ENCODE measurements around the gene TOMM5.

The TOMM5 gene

GRCh38 chr9:37575001-37575400 is 17.4 kb downstream of the TOMM5 start:
- H3K79me2 ChIP-seq (ENCODE audit: insufficient read depth, low read length) = peaks cover 24% of the 10 kb centered on the region; the same call in 1 of the 2 replicates
- H3K4me2 ChIP-seq (ENCODE audit: low read depth, low read length, poor library complexity, severe bottlenecking) = peak overlapping the region; percentile 67
- H3K36me3 ChIP-seq (ENCODE audit: low read length) = no peaks in the 10 kb centered on the region
- TF ChIP-seq CTCF (IDR thresholded peaks at IDR 0.05; ENCODE audit: insufficient read depth, low read length, poor library complexity, severe bottlenecking) (no peak), EZH2phosphoT487 (conservative IDR thresholded peaks at IDR 0.05; ENCODE audit: low read length) (no peak)
- H3K9me3 ChIP-seq (ENCODE audit: insufficient read depth, low read length) = no peaks in the 10 kb centered on the region
- no peak overlapping the region for H2AFZ ChIP-seq (ENCODE audit: low read depth, low read length, severe bottlenecking)
- H3K27me3 ChIP-seq (ENCODE audit: low read length) = no peaks in the 10 kb centered on the region
- peaks cover 16% of the 10 kb centered on the region; the same call in 1 of the 2 replicates for H3F3A ChIP-seq (ENCODE audit: insufficient read depth)
- H3K9me2 ChIP-seq (replicated peaks; ENCODE audit: insufficient read depth, low read length) = no peaks in the 10 kb centered on the region
- H3K9ac ChIP-seq (ENCODE audit: low read length) = peak overlapping the region; percentile 61; the same call in 1 of the 2 replicates
- H3K4me3 ChIP-seq (ENCODE audit: insufficient read depth, low read length, poor library complexity, severe bottlenecking) = no peak overlapping the region
- H3K27ac ChIP-seq (ENCODE audit: low read depth, low read length) = peak overlapping the region; percentile 66
- 0 out of 2 replicates have a peak, but pooled peaks cover 5% of the 10 kb centered on the region for H4K20me1 ChIP-seq (ENCODE audit: low read depth, low read length)

DNA sequence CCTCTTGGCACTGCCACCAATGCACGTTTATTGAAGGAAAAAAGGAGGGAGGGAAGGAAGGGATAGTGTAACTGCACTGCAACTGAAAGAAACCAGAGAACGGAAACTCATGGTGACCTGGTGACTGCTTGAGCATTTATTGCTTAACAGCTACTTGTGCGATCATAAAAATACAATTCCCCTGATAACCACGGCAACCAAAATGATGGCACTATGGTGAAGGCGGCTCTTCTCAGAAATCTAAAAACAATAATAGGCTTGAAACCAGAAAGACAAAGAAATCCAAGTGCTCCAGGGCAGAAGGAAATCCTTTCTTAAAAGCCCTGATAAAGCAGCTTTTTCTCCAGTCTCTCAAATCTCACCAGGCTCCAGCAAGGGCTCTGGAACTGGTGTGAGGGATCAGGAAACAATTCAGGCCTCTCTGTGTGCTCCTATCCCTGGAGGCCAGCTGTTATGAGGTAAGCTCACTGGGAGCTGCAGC is 18.1 kb downstream of the TOMM5 start:
- Histone ChIP-seq H4K20me1 (ENCODE audit: low read depth, low read length) (0 out of 2 replicates have a peak, but pooled peaks cover 5% of the 10 kb centered on the region), H3K4me3 (ENCODE audit: insufficient read depth, low read length, poor library complexity, severe bottlenecking) (no peak overlapping the region), H3K4me2 (ENCODE audit: low read depth, low read length, poor library complexity, severe bottlenecking) (no peak overlapping the region), H2AFZ (ENCODE audit: low read depth, low read length, severe bottlenecking) (no peak overlapping the region), H3K9me2 (replicated peaks; ENCODE audit: insufficient read depth, low read length) (no peaks in the 10 kb centered on the region), H3K36me3 (ENCODE audit: low read length) (no peaks in the 10 kb centered on the region), H3K27ac (ENCODE audit: low read depth, low read length) (no peak overlapping the region), H3K9ac (ENCODE audit: low read length) (no peak overlapping the region), H3F3A (ENCODE audit: insufficient read depth) (peaks cover 15% of the 10 kb centered on the region; the same call in 1 of the 2 replicates), H3K27me3 (ENCODE audit: low read length) (no peaks in the 10 kb centered on the region), H3K79me2 (ENCODE audit: insufficient read depth, low read length) (peaks cover 24% of the 10 kb centered on the region; the same call in 1 of the 2 replicates), H3K9me3 (ENCODE audit: insufficient read depth, low read length) (no peaks in the 10 kb centered on the region)
- TF ChIP-seq CTCF (IDR thresholded peaks at IDR 0.05; ENCODE audit: insufficient read depth, low read length, poor library complexity, severe bottlenecking) (no peak), EZH2phosphoT487 (conservative IDR thresholded peaks at IDR 0.05; ENCODE audit: low read length) (no peak)

GRCh38 chr9:37571282-37571681 is 21.1 kb downstream of the TOMM5 start:
- no peaks in the 10 kb centered on the region for H3K27me3 ChIP-seq (ENCODE audit: low read length)
- peaks cover 5% of the 10 kb centered on the region; the same call in 1 of the 2 replicates for H3F3A ChIP-seq (ENCODE audit: insufficient read depth)
- H3K9me2 ChIP-seq (replicated peaks; ENCODE audit: insufficient read depth, low read length) = no peaks in the 10 kb centered on the region
- H2AFZ ChIP-seq (ENCODE audit: low read depth, low read length, severe bottlenecking) = no peak overlapping the region
- no peak overlapping the region for H3K9ac ChIP-seq (ENCODE audit: low read length)
- H3K9me3 ChIP-seq (ENCODE audit: insufficient read depth, low read length) = no peaks in the 10 kb centered on the region
- no peaks in the 10 kb centered on the region for H3K36me3 ChIP-seq (ENCODE audit: low read length)
- no peak for TF ChIP-seq CTCF (IDR thresholded peaks at IDR 0.05; ENCODE audit: insufficient read depth, low read length, poor library complexity, severe bottlenecking)
- no peak for TF ChIP-seq EZH2phosphoT487 (conservative IDR thresholded peaks at IDR 0.05; ENCODE audit: low read length)
- H4K20me1 ChIP-seq (ENCODE audit: low read depth, low read length) = 0 out of 2 replicates have a peak, but pooled peaks cover 5% of the 10 kb centered on the region
- H3K79me2 ChIP-seq (ENCODE audit: insufficient read depth, low read length) = peaks cover 11% of the 10 kb centered on the region; the same call in 1 of the 2 replicates
- no peak overlapping the region for H3K4me3 ChIP-seq (ENCODE audit: insufficient read depth, low read length, poor library complexity, severe bottlenecking)
- no peak overlapping the region for H3K27ac ChIP-seq (ENCODE audit: low read depth, low read length)
- no peak overlapping the region for H3K4me2 ChIP-seq (ENCODE audit: low read depth, low read length, poor library complexity, severe bottlenecking)
